GM21825 (cell line): ENCODE results near the gene RSPH9.
A peak's percentile ranks its signal among the peaks of the same experiment; 100 is the strongest.

Experiments used
- ATAC-seq: cut with Tn5 transposase; IDR thresholded peaks from one replicate; pipeline ENCODE4 v1.9.1; 2021; ENCODE audit warnings: mild to moderate bottlenecking, moderate library complexity; ENCODE audit not compliant: unreplicated experiment

RSPH9 gene

DNA sequence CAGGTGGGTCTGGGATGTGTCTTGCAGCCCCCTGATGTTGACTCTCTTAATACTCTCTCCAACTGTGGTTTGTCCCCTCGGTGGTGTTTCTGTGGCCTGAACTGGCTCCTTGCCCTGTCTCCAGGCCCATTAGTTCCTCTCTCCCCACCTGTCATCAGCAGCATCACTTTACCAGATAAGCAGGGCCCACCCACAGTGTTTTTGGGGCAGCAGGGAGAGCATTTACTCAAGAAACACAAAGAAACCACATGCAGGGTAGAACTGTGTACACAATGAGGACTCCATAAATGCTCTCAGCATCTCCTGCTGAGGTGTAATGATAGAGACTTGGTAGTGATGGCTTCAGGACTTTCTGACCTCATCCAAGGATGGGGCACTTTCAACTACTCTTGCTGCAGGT, 62.9 kb downstream of the RSPH9 start:
- no peak for ATAC-seq

GRCh38 chr6:43708860-43709653, 64.2 kb downstream of the RSPH9 start:
- ATAC-seq: no peak

GRCh38 chr6:43709654-43710303, 64.9 kb downstream of the RSPH9 start:
- ATAC-seq: no peak

- no peak for ATAC-seq
These were observed 65.7 kb downstream of the RSPH9 start for GRCh38 chr6:43710576-43710975.

DNA sequence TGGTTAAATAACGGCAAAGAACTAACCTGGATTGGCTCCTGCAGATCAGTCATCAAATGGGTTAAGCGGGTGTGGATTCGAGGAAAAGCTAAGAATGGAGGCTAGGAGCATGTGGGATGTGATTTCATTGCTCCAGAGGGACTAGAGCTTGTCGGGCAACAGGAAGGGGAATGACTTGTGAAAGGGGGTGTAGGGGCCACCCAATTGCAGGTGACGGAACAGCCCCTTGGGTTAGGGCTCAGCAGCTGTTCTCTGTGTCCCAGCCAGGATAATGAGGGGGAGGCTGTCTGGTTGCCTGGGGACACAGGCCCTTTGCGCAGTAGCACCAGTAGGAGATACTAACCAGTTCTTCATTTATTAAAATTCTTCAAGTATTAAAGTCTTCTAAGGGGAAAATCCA, 67.7 kb downstream of the RSPH9 start:
- ATAC-seq: no peak

- ATAC-seq: no peak
These were observed 68.9 kb downstream of the RSPH9 start for GRCh38 chr6:43713643-43714310.

DNA sequence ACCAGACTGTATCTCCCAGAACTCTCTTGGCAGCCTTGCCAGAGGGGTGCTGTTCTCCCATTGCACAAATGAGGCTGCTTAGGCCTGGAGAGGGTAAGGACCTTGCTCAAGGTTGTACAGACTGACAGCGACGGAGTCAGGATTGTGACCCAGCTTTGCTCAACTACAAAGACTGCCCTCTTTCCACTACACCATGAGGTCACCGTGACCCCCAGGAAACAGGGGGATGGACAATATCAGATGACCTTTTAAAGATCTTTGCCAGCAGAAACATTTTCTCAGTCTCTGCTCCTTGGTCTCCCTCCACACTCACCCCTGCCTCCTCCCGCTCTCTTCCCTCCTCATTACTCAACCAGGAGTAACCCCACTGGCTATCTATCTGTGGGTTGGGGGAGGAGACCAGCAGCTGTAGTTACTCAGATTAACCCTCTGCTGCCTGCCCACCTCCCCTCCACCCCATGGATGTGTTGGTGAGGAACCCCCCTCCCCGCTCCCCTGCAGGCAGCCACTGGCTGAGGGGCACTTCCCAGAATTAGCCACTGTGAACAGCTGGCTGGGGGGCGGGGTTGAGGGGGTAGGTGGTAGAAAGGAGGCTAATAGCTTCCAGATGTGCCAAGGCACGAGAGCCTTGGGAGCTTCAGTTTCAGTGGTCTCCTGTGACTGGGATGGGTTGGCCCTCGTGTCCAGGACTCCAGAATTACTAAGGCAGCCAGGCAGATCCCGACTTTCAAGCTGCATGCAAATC, 69.6 kb downstream of the RSPH9 start:
- ATAC-seq: peak; percentile 10

DNA sequence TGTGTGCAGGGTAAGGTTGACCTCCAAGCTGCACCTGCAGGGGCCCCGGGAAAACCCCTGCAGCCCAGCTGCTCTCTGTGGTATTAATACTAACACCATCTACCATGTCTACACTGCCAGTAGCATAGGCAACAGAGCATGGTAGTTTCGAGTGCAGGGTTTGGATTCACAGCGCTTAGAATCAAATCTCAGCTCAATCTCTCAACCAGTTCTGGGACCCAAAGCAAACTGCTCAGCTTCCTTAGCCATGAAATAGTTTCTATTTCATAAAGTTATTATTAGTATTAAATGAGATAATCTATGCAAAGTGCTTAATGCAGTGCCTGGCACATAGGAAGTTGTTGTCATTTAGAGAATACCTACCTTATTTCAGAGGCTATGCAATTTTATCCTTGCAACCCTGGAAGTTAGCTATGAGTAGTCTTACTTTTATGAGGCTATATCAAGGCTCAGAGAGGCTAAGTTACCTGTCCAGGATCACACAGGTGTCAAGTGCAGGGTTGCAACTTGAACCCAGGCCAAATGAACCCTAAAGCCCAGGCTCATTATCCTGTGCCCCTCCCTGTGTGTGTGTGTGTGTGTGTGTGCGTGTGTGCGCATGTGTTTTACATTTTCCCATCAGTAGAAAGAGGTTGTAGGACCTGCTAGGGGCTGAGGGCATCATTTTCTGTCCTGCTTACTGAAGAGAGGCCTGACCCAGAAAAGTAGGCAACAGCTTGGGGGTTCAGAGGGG, 70.4 kb downstream of the RSPH9 start:
- ATAC-seq: peak; percentile 83

DNA sequence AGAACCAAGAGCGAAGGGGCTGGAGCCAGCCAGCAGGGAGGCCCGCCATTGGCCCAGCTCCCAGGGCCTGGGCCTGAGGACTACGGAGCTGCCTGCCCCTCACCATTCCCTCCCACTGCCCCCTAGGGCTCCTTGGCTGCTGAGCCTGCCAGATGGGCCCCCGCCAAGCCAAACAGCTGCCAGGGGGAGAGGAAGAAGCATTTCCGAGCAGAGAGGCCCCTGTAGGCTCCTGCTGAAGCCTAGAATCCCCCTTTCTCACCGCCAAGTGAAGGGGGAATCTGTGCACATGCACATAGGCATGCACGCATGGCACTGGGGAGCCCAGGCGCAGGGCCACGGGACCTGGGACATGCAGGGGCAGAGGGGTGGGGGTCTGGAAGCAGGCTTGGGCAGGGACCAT, 71.3 kb downstream of the RSPH9 start:
- ATAC-seq: no peak

- no peak for ATAC-seq
These were observed 72.6 kb downstream of the RSPH9 start for GRCh38 chr6:43717389-43717788.

DNA sequence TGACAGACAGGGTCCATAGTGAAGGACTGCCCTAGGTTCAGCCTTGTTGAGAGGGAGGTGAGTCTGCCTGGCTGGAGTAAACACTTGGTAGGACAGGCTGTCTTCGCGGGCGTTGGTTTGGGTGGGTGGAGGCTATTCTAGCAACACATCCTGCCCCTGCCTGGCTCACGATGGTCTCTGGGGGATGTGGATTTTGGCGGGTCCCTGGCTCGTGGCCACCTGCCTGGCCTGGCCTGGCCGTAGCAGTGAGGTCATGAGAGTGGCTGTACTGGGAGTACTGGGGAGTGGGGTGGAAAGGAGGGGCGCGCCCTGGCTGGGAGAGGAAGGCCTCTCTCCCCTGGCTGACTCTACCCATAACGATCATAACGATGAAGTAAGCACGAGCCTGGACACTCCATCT, 73.0 kb downstream of the RSPH9 start:
- no peak for ATAC-seq

- ATAC-seq: no peak
These were observed 73.7 kb downstream of the RSPH9 start for GRCh38 chr6:43718387-43719105.

DNA sequence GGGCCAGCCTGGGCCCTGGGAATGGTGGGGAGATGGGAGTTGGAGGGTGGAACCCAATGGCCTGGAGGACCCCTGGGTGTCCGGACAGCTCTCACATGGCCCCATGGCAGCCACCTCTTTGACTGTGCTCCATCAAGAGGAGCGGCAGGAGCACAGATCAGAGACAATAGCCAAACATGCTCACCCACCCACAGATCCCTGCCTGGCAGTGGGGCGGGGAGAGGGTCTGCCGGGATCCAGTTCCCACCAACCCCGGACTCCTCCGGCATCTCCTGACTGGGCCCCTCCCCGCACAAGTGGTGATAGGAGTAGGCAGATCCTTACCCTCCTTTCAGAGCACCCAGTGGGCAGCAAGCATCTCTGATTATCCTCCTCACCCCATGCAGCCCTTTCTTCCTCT, 74.7 kb downstream of the RSPH9 start:
- no peak for ATAC-seq

GRCh38 chr6:43720999-43721398, 76.2 kb downstream of the RSPH9 start:
- ATAC-seq: no peak
